ENCODE measurements around the gene PFDN6. TPM values are rescaled to one million over a fixed set of nuclear protein-coding genes. Genes with fewer than 3 reads are reported as not detected.

The PFDN6 gene
- total RNA-seq, 2 experiments from 2014 or later: 9.7 to 11.7 TPM

DNA sequence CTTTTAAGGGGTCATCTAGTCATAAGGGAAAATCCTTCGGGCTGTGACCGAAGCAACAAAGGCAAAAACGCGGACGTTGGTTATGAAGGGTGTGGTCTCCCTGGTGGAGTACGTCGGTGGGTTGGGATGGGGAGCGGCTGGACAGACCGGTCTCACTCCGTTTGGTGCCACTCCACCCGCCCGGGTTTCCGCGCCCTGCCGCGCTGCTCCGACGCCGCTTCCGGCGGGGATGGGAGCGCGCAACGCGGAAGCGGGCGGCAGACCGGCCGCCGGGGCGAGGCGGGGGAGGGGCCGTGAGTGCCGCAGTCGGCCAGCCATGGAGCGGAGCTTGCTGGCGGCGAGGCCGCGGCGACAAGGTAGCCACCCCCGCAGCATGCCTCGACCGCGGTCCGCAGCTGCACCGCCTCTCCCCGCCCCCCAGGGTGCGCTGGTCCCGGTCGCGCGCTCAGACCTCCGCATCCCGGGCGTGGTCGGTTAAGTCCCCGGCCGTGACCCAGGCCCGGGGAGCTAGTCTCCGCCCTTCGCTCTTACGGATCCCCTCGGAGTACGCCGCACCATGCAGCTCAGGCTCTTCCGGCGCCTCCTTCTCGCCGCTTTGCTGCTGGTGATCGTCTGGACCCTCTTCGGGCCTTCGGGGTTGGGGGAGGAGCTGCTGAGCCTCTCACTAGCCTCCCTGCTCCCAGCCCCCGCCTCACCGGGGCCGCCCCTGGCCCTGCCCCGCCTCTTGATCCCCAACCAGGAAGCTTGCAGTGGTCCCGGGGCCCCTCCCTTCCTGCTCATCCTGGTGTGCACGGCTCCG lies 12.3 kb upstream of the PFDN6 start, which contains the start of gene B3GALT4:
Gene B3GALT4 (plus strand): TSS at position 260 of the 799 bp plus-strand sequence. CDS start 297 bp downstream, at position 557.
- Histone ChIP-seq H3K4me1 (ENCODE audit: insufficient read depth, low read length) (peaks cover 83% of the 10 kb centered on the region), H3K27ac (ENCODE audit: low read depth in 1 of 2, low read length in 2 of 2) (peak within 1 kb of the TSS; percentile 82 to 90), H3K36me3 (ENCODE audit: insufficient read depth, low read length) (peaks cover 76% of the 10 kb centered on the region), H3K9me3 (ENCODE audit: control insufficient read depth in 1 of 2, insufficient read depth in 1 of 2, low read length in 2 of 2) (no peaks in the 10 kb centered on the region), H3K27me3 (ENCODE audit: control insufficient read depth in 1 of 2, insufficient read depth in 2 of 2, low read length in 2 of 2) (no peaks in the 10 kb centered on the region), H3K4me3 (ENCODE audit: low read length) (peak within 1 kb of the TSS; percentile 96)
- ChIA-PET POLR2A (interaction anchor here (0.6 to 4.4 kb wide), 25 partner anchors 8 to 1304 kb away, joined by 3 to 76 read pairs (median 6); partner anchors contain the start of genes CUTA, ITPR3, PFDN6 and PHF1), CTCF (interaction anchor here (0.5 to 2.8 kb wide), 16 partner anchors 12 to 239 kb away, joined by 3 to 22 read pairs (median 4); partner anchors contain the start of genes CUTA, PFDN6, RGL2 and RING1)
- Mint-ChIP-seq H3K27me3 (no peaks in the 10 kb centered on the region), H3K4me1 (ENCODE audit: low read depth) (peaks cover 67% of the 10 kb centered on the region), H3K36me3 (ENCODE audit: low read depth) (peaks cover 82% of the 10 kb centered on the region), H3K9me3 (no peaks in the 10 kb centered on the region), H3K4me3 (peak within 1 kb of the TSS; percentile 93), H3K27ac (peak within 1 kb of the TSS; percentile 97)
- ATAC-seq (ENCODE audit: poor library complexity) (peak; percentile 68), DNase-seq (peak in 13 of 14 experiments; percentile 45 to 89 (median 64))
- TF ChIP-seq, protein P1, sequence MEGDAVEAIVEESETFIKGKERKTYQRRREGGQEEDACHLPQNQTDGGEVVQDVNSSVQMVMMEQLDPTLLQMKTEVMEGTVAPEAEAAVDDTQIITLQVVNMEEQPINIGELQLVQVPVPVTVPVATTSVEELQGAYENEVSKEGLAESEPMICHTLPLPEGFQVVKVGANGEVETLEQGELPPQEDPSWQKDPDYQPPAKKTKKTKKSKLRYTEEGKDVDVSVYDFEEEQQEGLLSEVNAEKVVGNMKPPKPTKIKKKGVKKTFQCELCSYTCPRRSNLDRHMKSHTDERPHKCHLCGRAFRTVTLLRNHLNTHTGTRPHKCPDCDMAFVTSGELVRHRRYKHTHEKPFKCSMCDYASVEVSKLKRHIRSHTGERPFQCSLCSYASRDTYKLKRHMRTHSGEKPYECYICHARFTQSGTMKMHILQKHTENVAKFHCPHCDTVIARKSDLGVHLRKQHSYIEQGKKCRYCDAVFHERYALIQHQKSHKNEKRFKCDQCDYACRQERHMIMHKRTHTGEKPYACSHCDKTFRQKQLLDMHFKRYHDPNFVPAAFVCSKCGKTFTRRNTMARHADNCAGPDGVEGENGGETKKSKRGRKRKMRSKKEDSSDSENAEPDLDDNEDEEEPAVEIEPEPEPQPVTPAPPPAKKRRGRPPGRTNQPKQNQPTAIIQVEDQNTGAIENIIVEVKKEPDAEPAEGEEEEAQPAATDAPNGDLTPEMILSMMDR (IDR thresholded peaks at IDR 0.05): peak; percentile 36
- intact Hi-C loops (cut with DNase I, micrococcal nuclease): loop anchor here (1.0 to 10.0 kb wide), 6 partner anchors 12 to 508 kb away; partner anchors contain the start of genes LEMD2 (in 1 of the 2), PFDN6 (in 1 of the 2), RGL2 (in 1 of the 2) and TAPBP (in 1 of the 2)

DNA sequence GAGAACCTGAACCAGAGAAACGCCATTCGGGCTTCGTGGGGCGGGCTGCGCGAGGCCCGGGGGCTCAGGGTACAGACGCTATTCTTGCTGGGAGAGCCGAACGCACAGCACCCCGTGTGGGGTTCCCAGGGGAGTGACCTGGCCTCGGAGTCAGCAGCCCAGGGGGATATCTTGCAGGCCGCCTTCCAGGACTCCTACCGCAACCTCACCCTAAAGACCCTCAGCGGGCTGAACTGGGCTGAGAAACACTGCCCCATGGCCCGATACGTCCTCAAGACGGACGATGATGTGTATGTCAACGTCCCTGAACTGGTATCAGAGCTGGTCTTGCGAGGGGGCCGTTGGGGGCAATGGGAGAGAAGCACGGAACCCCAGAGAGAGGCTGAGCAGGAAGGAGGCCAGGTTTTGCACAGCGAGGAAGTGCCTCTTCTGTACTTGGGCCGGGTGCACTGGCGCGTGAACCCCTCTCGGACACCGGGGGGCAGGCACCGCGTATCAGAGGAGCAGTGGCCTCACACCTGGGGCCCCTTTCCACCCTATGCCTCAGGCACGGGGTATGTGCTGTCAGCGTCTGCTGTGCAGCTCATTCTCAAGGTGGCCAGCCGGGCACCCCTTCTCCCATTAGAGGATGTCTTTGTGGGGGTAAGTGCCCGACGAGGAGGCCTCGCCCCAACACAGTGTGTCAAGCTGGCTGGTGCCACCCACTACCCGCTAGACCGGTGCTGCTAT lies 11.6 kb upstream of the PFDN6 start:
- Histone ChIP-seq H3K4me1 (ENCODE audit: insufficient read depth, low read length) (peaks cover 78% of the 10 kb centered on the region), H3K27ac (ENCODE audit: low read depth in 1 of 2, low read length in 2 of 2) (peak overlapping the region; percentile 82 to 90), H3K27me3 (ENCODE audit: control insufficient read depth in 1 of 2, insufficient read depth in 2 of 2, low read length in 2 of 2) (no peaks in the 10 kb centered on the region), H3K36me3 (ENCODE audit: insufficient read depth, low read length) (peaks cover 79% of the 10 kb centered on the region), H3K4me3 (ENCODE audit: low read length) (peak overlapping the region; percentile 96), H3K9me3 (ENCODE audit: control insufficient read depth in 1 of 2, insufficient read depth in 1 of 2, low read length in 2 of 2) (no peaks in the 10 kb centered on the region)
- TF ChIP-seq, protein P1 (IDR thresholded peaks at IDR 0.05): no peak
- H3K27ac Mint-ChIP-seq: peak overlapping the region; percentile 97
- CTCF ChIA-PET: interaction anchor here (0.5 to 2.8 kb wide), 16 partner anchors 11 to 238 kb away, joined by 3 to 22 read pairs (median 4); partner anchors contain the start of genes CUTA, PFDN6, RGL2 and RING1
- peaks cover 59% of the 10 kb centered on the region for H3K4me1 Mint-ChIP-seq (ENCODE audit: low read depth)
- H3K4me3 Mint-ChIP-seq: peak overlapping the region; percentile 93
- DNase-seq (peak in 8 of 14 experiments; percentile 10 to 65 (median 30)), ATAC-seq (ENCODE audit: poor library complexity) (peak; percentile 17)
- no peaks in the 10 kb centered on the region for H3K9me3 Mint-ChIP-seq
- H3K27me3 Mint-ChIP-seq: no peaks in the 10 kb centered on the region
- POLR2A ChIA-PET: interaction anchor here (0.6 to 4.4 kb wide), 24 partner anchors 9 to 1304 kb away, joined by 3 to 76 read pairs (median 6); partner anchors contain the start of genes CUTA, ITPR3, PFDN6 and PHF1
- H3K36me3 Mint-ChIP-seq (ENCODE audit: low read depth): peaks cover 83% of the 10 kb centered on the region
- intact Hi-C loops (cut with DNase I, micrococcal nuclease): loop anchor here (1.0 to 10.0 kb wide), 6 partner anchors 11 to 507 kb away; partner anchors contain the start of genes LEMD2 (in 1 of the 2), PFDN6 (in 1 of the 2), RGL2 (in 1 of the 2) and TAPBP (in 1 of the 2)

DNA sequence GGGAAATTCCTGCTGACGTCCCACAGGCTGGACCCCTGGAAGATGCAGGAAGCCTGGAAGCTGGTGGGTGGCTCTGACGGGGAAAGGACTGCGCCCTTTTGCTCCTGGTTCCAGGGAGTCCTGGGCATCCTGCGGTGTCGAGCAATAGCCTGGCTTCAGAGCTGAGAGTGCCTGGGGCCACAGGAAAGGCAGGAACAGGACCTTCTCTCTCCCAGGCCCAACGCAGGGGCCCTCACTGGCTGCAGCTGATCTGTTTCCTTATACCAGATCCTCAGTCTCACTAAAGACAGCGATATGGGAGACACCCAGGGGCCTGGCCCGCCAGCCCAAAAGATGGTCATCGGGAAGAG lies 11.0 kb upstream of the PFDN6 start:
- peak overlapping the region; percentile 93 for H3K4me3 Mint-ChIP-seq
- H3K4me3 ChIP-seq (ENCODE audit: low read length): peak overlapping the region; percentile 96
- H3K36me3 Mint-ChIP-seq (ENCODE audit: low read depth): peaks cover 83% of the 10 kb centered on the region

More for the DNA sequence above, 11.0 kb upstream of the PFDN6 start:
- H3K27ac Mint-ChIP-seq: peak overlapping the region; percentile 97
- ATAC-seq (ENCODE audit: poor library complexity) (no peak), DNase-seq (no peak)
- no peaks in the 10 kb centered on the region for H3K9me3 Mint-ChIP-seq
- peak overlapping the region; percentile 82 to 90 for H3K27ac ChIP-seq (ENCODE audit: low read depth in 1 of 2, low read length in 2 of 2)
- H3K36me3 ChIP-seq (ENCODE audit: insufficient read depth, low read length): peaks cover 73% of the 10 kb centered on the region
- H3K4me1 ChIP-seq (ENCODE audit: insufficient read depth, low read length): peaks cover 73% of the 10 kb centered on the region
- no peaks in the 10 kb centered on the region for H3K9me3 ChIP-seq (ENCODE audit: control insufficient read depth in 1 of 2, insufficient read depth in 1 of 2, low read length in 2 of 2)
- TF ChIP-seq, protein P1 (IDR thresholded peaks at IDR 0.05): no peak
- no peaks in the 10 kb centered on the region for H3K27me3 Mint-ChIP-seq
- H3K27me3 ChIP-seq (ENCODE audit: control insufficient read depth in 1 of 2, insufficient read depth in 2 of 2, low read length in 2 of 2): no peaks in the 10 kb centered on the region
- POLR2A ChIA-PET: interaction anchor here (0.6 to 4.4 kb wide), 7 partner anchors 10 to 176 kb away, joined by 3 to 76 read pairs (median 28); partner anchors contain the start of genes PFDN6, RGL2, WDR46 and ZBTB9
- intact Hi-C loops (cut with DNase I, micrococcal nuclease): loop anchor here in 1 of 2 experiments (5.0 to 10.0 kb wide), 4 partner anchors 34 to 506 kb away; partner anchors contain the start of genes LEMD2 and TAPBP
- H3K4me1 Mint-ChIP-seq (ENCODE audit: low read depth): peaks cover 54% of the 10 kb centered on the region
- CTCF ChIA-PET: interaction anchor here (0.9 to 2.8 kb wide), 4 partner anchors 11 to 147 kb away, joined by 3 to 22 read pairs (median 11); partner anchors contain the start of genes PFDN6, RGL2 and WDR46

Data from CD4-positive, alpha-beta T cell (primary cell).